HG03432 (cell line): Measurements from ENCODE around the gene ENOX1.

Source experiments
- ATAC-seq: cut with Tn5 transposase; IDR thresholded peaks from one replicate; pipeline ENCODE4 v1.9.1; 2021; ENCODE audit warnings: mild to moderate bottlenecking, moderate library complexity; ENCODE audit not compliant: unreplicated experiment

Gene ENOX1

GRCh38 chr13:43401361-43401760 is 385.4 kb downstream of the ENOX1 start:
- no peak for ATAC-seq

GRCh38 chr13:43397111-43397510 is 389.7 kb downstream of the ENOX1 start:
- ATAC-seq, result no peak

DNA sequence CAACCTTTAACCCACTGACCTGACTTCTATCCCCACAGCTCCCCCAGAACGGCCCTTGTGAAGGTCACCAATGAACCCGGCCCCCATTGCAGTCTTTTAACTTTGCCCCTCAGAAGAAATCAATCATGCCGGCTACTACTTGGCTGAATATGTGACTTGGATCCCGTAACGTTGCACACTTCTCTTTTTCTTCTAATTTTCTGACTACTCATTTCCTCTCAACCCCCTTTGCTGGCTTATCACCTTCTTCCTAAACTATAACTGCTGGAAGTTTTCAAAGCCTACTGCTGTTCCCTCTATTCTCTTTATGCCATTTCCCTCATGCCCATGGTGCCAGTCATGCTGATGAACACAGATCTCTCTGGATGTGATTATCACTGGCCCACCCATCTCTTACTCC is 395.7 kb downstream of the ENOX1 start:
- no peak for ATAC-seq

GRCh38 chr13:43390619-43391018 is 396.2 kb downstream of the ENOX1 start:
- peak; percentile 75 for ATAC-seq

GRCh38 chr13:43389983-43390382 is 396.8 kb downstream of the ENOX1 start:
- ATAC-seq, result no peak

- ATAC-seq, result no peak
Observed at GRCh38 chr13:43389573-43389972, 397.2 kb downstream of the ENOX1 start.

GRCh38 chr13:43388282-43389034 is 398.3 kb downstream of the ENOX1 start:
- ATAC-seq, result peak; percentile 53

DNA sequence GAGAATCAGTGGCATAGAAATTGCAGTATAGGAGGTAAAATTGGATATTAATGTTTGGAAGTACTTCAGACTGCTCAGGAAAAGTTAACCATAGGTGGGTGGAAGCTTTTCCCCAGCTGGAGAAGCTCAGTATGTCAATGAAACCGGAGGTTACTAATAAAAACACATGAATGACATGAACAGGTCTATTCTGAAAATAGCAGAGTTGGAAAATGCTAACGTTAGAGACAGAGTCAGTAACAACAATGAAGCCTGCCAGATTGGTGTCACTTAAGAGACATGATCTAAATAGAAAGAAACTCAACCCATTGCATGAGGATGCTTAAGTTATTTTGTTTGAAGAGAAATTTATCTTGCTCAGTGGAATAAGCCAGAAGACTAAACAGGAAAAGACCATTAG is 398.9 kb downstream of the ENOX1 start:
- no peak for ATAC-seq

GRCh38 chr13:43383498-43384165 is 403.1 kb downstream of the ENOX1 start:
- ATAC-seq, result no peak

DNA sequence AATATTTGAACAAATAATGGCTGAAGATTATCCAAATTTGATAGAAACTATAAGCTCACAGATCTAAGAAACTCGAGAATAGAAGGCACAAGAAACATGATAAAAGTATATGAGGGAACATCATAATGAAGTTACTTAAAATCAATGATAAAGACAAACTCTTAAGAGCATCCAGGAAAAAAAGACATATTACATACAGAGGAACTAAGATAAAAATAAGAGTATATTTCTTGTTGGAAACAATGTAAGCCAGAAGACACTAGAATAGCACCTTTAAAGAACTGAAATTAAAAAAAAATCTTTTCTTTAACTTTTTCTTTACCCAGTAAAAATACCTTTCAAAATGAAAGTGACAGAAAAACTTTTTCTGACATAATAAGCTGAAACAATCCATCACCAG is 407.0 kb downstream of the ENOX1 start:
- ATAC-seq, result no peak

GRCh38 chr13:43377973-43378372 is 408.8 kb downstream of the ENOX1 start:
- ATAC-seq, result no peak

DNA sequence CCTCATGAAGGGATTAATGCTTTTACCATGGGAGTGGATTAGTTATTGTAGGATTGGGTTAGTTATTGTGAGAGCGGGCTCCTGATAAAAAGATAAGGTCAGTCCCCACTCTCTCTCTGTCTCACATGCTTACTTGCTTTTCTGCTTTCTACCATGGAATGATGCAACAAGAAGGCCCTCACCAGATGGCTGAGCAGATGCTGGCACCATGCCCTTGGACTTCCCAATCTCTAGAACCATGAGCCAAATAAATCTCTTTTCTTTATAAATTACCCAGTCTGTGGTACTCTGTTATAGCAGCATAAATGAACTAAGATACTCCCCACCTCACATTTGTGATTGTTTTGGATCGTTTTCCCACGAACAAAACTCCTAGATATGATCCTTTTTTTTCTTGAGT is 409.6 kb downstream of the ENOX1 start:
- no peak for ATAC-seq

- no peak for ATAC-seq
Observed at GRCh38 chr13:43376596-43376995, 410.2 kb downstream of the ENOX1 start.

DNA sequence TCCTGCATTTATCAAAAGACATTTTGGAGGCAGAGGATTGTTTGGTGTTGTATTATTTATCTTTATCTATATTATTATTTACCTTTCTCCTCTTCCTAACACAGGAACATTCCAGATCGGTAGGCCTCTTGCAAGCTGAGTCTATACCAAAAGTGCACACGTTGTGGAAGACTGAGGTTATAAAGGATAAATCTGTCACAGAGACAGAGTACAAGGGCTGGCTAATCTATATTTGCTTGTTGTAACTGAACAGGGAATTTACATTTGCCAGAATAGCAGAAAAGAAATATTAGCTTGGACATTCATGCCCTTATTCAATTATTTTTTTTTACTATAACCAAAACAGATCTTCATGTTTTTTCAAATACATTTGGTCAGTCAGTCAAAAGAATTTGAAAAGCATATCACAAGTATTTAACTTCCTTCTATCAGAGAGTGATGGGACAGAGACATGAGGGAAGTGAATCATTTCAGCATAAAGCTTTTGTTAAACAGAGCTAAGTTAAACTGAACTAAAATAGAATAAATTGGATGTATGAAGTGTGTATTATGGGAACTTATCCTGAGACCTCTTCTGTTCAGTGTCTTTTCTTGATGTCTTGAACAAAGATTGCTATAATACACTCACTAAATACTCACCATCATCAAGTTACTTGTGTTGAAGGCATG is 410.8 kb downstream of the ENOX1 start:
- no peak for ATAC-seq

- ATAC-seq, result no peak
Observed at GRCh38 chr13:43374621-43375020, 412.2 kb downstream of the ENOX1 start.

DNA sequence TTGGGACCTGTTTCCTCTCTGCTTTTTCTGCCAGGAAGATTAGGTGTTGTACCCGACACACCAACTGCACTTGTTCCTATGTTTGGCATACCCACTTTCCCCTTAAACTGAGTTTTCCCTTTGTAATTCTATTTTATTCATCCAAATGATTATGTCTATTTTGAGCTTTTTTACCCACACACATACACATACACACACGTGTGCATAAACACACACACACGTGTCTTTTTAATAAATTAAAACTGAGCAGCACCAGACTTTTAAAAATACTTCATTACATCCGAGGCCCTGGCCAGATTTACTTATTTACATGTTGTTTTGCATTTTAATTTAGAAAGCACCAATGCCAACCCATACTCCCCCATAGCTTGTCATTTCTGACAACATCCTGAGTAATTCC is 413.4 kb downstream of the ENOX1 start:
- ATAC-seq, result no peak

DNA sequence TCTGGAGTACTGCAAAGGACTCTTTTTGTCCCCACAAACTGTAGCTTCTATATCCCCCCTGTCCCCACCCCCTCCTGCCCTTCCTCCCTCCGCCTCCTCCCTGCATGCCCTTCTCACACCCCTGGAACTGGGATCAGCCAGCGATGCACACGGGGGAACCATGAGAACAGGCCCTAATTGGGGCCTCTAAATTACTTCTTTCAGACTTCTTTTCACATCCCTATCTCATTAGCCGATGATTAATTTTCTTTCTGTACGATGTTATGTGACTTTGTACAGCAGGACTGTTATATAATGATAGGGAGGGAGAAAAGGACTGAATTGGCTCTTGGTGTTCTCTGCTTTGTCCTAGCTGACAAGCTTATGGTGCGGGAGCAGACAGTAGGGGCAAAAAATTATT is 415.9 kb downstream of the ENOX1 start:
- ATAC-seq, result no peak

- no peak for ATAC-seq
Observed at GRCh38 chr13:43369319-43369718, 417.5 kb downstream of the ENOX1 start.

- peak; percentile 48 for ATAC-seq
Observed at GRCh38 chr13:43368003-43368402, 418.8 kb downstream of the ENOX1 start.

- ATAC-seq, result no peak
Observed at GRCh38 chr13:43365039-43365344, 421.8 kb downstream of the ENOX1 start.

DNA sequence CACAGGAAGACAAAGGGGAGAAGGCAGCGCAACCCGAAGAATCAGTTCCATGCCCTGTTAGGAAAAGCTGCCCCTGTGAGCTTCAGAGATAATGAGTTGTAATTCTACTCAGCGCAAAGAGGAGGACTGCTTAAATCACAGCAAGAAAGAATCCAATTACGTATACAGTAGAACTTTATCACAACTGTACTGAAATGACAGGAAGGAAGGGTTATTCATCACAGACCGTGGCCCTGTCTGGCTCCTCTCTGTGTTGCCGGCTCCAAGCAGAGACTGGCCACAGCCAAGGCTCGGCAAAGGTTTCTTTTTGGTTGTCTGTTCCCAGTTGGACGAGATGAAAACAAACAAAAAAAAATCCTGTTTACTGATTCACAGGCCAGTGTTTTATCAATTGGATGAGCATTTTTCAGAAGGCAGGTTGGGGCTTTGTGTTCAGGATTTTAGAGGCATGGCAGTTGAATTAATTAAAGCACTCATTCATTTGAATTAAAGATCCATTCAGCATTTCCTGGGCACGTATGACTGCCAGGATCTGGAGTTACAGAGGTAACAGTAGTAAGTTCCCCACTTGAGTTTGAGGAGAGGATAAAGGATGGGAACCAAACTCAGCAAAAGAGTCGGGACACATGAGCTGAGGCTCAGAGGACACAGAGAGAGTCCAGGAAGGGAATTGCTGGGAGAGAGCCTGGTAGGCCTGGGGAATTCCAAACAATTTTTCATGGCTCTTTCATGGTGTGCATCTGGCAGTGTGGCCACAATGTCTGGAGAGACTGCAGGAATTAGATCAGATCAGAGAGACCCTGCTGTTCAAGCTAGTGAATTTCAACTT is 422.3 kb downstream of the ENOX1 start:
- ATAC-seq, result no peak
